Endothelial cell of umbilical vein (primary cell): ENCODE results near the gene PROC. TPM values are rescaled to one million over a fixed set of nuclear protein-coding genes. Genes with fewer than 3 reads are reported as not detected.

Experiments used
- BruUV-seq: library from RNA; stranded (reverse); fragments of 400-500 nt; replicated peaks from 2 replicates; lab custom pipeline; 2021; lab: Mats Ljungman, UMichigan
- CTCF ChIA-PET: fragments of 300-600, 350-600 bp; sonication (Branson Sonifier 250); formaldehyde crosslinking; loops from one replicate; lab custom pipeline; 2021; ENCODE audit warnings: antibody characterized with exemption, inconsistent platforms; lab: Charles Lee
- POLR2A ChIA-PET: fragments of 300-600, 350-600 bp; sonication (Branson Sonifier 250); formaldehyde crosslinking; loops from one replicate; lab custom pipeline; 2021; ENCODE audit warnings: antibody characterized with exemption, inconsistent platforms; lab: Charles Lee
- DNase-seq: peaks from one replicate; pipeline ENCODE4 v3.0.0-alpha.2; 2011; ENCODE audit warnings: low read depth, low spot score
- FAIRE-seq: peaks from 2 replicates; lab custom pipeline; 2011; peaks lifted over from hg19 to GRCh38; lab: Jason Lieb, UNC
- H2AFZ ChIP-seq: 2 replicates; pipeline ENCODE4 v1.6.0; 2012; ENCODE audit warnings: low read depth, low read length, control low read depth, inconsistent platforms
- H3K27ac ChIP-seq: 2 replicates; pipeline ENCODE4 v1.5.1; 2011; ENCODE audit warnings: low read depth, mild to moderate bottlenecking, control low read depth, low read length, moderate library complexity; ENCODE audit not compliant: insufficient read depth
- H3K27me3 ChIP-seq, 2 experiments: 2 replicates each; pipeline versions ENCODE4 v1.6.0 to v1.6.1; 2011; ENCODE audit warnings: low read length in 2 of 2, mixed read lengths in 1 of 2; ENCODE audit not compliant: control insufficient read depth in 2 of 2, insufficient read depth in 2 of 2
- H3K36me3 ChIP-seq, 2 experiments: 2 replicates in 1 of 2; 3 replicates in 1 of 2; pipeline ENCODE4 v1.5.1; 2011; ENCODE audit warnings: low read length in 2 of 2, mild to moderate bottlenecking in 1 of 2, moderate library complexity in 1 of 2; ENCODE audit not compliant: control insufficient read depth in 2 of 2, insufficient read depth in 2 of 2; ENCODE audit errors: extremely low read depth in 1 of 2
- H3K4me1 ChIP-seq: 3 replicates; pipeline ENCODE4 v1.5.1; 2011; ENCODE audit warnings: mild to moderate bottlenecking, low read length; ENCODE audit not compliant: control insufficient read depth, insufficient read depth; ENCODE audit errors: extremely low read depth
- H3K4me2 ChIP-seq: 2 replicates; pipeline ENCODE4 v1.6.1; 2011; ENCODE audit warnings: low read length, control low read depth, mixed read lengths; ENCODE audit not compliant: insufficient read depth
- H3K4me3 ChIP-seq, 3 experiments: fragments of 200-600 bp in 1 of 3; sonication (generic), shearing (Covaris generic) in 1 of 3; replicated peaks in 1 of 3; 2 replicates each; pipeline ENCODE4 v1.5.1; 2011 to 2016; ENCODE audit warnings: control low read depth in 3 of 3, low read length in 3 of 3, mild to moderate bottlenecking in 2 of 3, inconsistent platforms in 1 of 3, low read depth in 1 of 3, moderate library complexity in 1 of 3; ENCODE audit not compliant: insufficient read depth in 1 of 3
- H3K79me2 ChIP-seq: 2 replicates; pipeline ENCODE4 v1.6.0; 2012; ENCODE audit warnings: low read length, inconsistent platforms; ENCODE audit not compliant: control insufficient read depth, insufficient read depth
- H3K9ac ChIP-seq: replicated peaks from 2 replicates; pipeline ENCODE3; 2011; ENCODE audit warnings: low read length, control low read depth; ENCODE audit not compliant: insufficient read depth; ENCODE audit errors: extremely low read depth
- H3K9me1 ChIP-seq: replicated peaks from 3 replicates; pipeline ENCODE4 v1.6.0; 2011; ENCODE audit warnings: mild to moderate bottlenecking, low read length; ENCODE audit not compliant: control insufficient read depth, insufficient read depth; ENCODE audit errors: extremely low read depth
- H3K9me3 ChIP-seq: replicated peaks from 2 replicates; pipeline ENCODE4 v1.5.1; 2012; ENCODE audit warnings: low read length, inconsistent platforms; ENCODE audit not compliant: control insufficient read depth, insufficient read depth
- H4K20me1 ChIP-seq: replicated peaks from 2 replicates; pipeline ENCODE3; 2011; ENCODE audit warnings: mild to moderate bottlenecking, low read length; ENCODE audit not compliant: control insufficient read depth, insufficient read depth; ENCODE audit errors: extremely low read depth
- CTCF ChIP-seq, 2 donors: IDR thresholded peaks; 1 replicate in 1 of 2; 2 replicates in 1 of 2; pipeline ENCODE4 v1.5.1; 2011; ENCODE audit warnings: low read length in 2 of 2, mild to moderate bottlenecking in 2 of 2, moderate library complexity in 2 of 2, control low read depth in 1 of 2, inconsistent platforms in 1 of 2, low read depth in 1 of 2; ENCODE audit not compliant: insufficient read depth in 1 of 2; ENCODE audit errors: extremely low read depth in 1 of 2
- EZH2 ChIP-seq: IDR thresholded peaks from 2 replicates; pipeline ENCODE4 v1.6.1; 2012; ENCODE audit warnings: borderline replicate concordance, low read depth, mild to moderate bottlenecking, moderate library complexity, low read length, inconsistent platforms; ENCODE audit not compliant: severe bottlenecking
- FOS ChIP-seq: IDR thresholded peaks from 2 replicates; pipeline ENCODE4 v1.6.1; 2011; ENCODE audit warnings: mild to moderate bottlenecking, low read length, moderate library complexity, borderline replicate concordance; ENCODE audit not compliant: insufficient read depth
- GATA2 ChIP-seq: IDR thresholded peaks from 2 replicates; pipeline ENCODE4 v1.7.0; 2011; ENCODE audit warnings: low read depth, mild to moderate bottlenecking, moderate library complexity, mixed read lengths, low read length; ENCODE audit not compliant: insufficient read length, insufficient read depth
- JUN ChIP-seq: IDR thresholded peaks from 2 replicates; pipeline ENCODE4 v1.6.1; 2011; ENCODE audit warnings: borderline replicate concordance, low read depth; ENCODE audit not compliant: insufficient read length, insufficient read depth
- MYC ChIP-seq: IDR thresholded peaks from one replicate; pipeline ENCODE4 v1.6.1; 2011; ENCODE audit warnings: mild to moderate bottlenecking, low read depth, low read length
- POLR2A ChIP-seq: IDR thresholded peaks from 2 replicates; pipeline ENCODE4 v1.6.1; 2012; ENCODE audit warnings: low read depth, mild to moderate bottlenecking, control low read depth, low read length
- POLR2AphosphoS5 ChIP-seq: IDR thresholded peaks from 2 replicates; pipeline ENCODE4 v1.6.1; 2012; ENCODE audit warnings: low read depth, mild to moderate bottlenecking, control low read depth, low read length, moderate library complexity; ENCODE audit not compliant: insufficient read depth
- dilution Hi-C: fragments of 300-500 bp; cut with MboI; formaldehyde crosslinking; loops from one replicate; pipeline ENCODE4 v1.15.0; 2019; ENCODE audit warnings: low sequenced_read_pairs; ENCODE audit not compliant: extremely low pct_ligation_motif_present
- intact Hi-C: fragments of 100-400 bp; cut with micrococcal nuclease; formaldehyde crosslinking; loops from one replicate; pipeline ENCODE4 v1.10.0; 2022
- polyA plus RNA-seq, 4 experiments: library from polyadenylated mRNA; depleted of rRNA in 3 of 4; stranded (reverse) in 3 of 4; unstranded in 1 of 4; fragments of >200 nt; gene quantifications; 2 replicates each; pipeline versions ENCODE4 v1.2.1 to v1.2.3, GENCODE V29; 2011 to 2012; ENCODE audit warnings: missing spikeins in 1 of 4
- total RNA-seq: library from RNA; stranded (reverse); gene quantifications from 2 replicates; pipeline ENCODE4 v1.2.3, GENCODE V29; 2021
- TF ChIP-seq, protein P1 (sequence below): IDR thresholded peaks from 2 replicates; pipeline ENCODE4 v1.6.1; 2011; ENCODE audit not compliant: insufficient read depth, insufficient read length

The PROC gene
- total and polyA plus RNA-seq, 2 donors (not counting 3 experiments of a cell fraction or from before 2014, with no cell fraction given), result not detected

- Histone ChIP-seq H4K20me1 (no peaks in the 10 kb centered on the region), H3K9me1 (no peaks in the 10 kb centered on the region), H3K4me3 (no peak overlapping the region), H3K4me2 (no peak overlapping the region), H3K9me3 (no peaks in the 10 kb centered on the region), H2AFZ (no peak overlapping the region), H3K79me2 (no peaks in the 10 kb centered on the region), H3K4me1 (peaks cover 45% of the 10 kb centered on the region), H3K27ac (peak overlapping the region; percentile 4), H3K27me3 (peaks cover 0 to 2% of the 10 kb centered on the region in 2 experiments), H3K9ac (no peak overlapping the region), H3K36me3 (no peaks in the 10 kb centered on the region)
- dilution Hi-C loops (no loop called here), intact Hi-C loops (no loop called here)
- DNase-seq, result no peak
- TF ChIP-seq JUN (no peak), CTCF (IDR thresholded peaks at IDR 0.05; ENCODE audit: extremely low read depth in 1 of 2, insufficient read depth in 1 of 2, low read depth in 1 of 2, low read length in 2 of 2) (no peak), POLR2A (no peak), POLR2AphosphoS5 (no peak), EZH2 (no peak), GATA2 (no peak), MYC (no peak), FOS (no peak)
- TF ChIP-seq, protein P1, sequence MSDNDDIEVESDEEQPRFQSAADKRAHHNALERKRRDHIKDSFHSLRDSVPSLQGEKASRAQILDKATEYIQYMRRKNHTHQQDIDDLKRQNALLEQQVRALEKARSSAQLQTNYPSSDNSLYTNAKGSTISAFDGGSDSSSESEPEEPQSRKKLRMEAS, result no peak
- CTCF ChIA-PET, result interaction anchor here (0.7 to 4.6 kb wide), 7 partner anchors 8 to 66 kb away, joined by 3 to 14 read pairs (median 4); no protein-coding TSS in a partner anchor
- FAIRE-seq, result no peak
- POLR2A ChIA-PET, result no interaction called here
- no TSS peak for BruUV-seq
These were observed 5.0 kb upstream of the PROC start for GRCh38 chr2:127413200-127413599.
